Measurements from ENCODE around the gene PRDM10.

The PRDM10 gene

GRCh38 chr11:130032931-130033330 lies 30.3 kb upstream of the PRDM10 start:
- Histone ChIP-seq H3K27ac (no peak overlapping the region), H3K27me3 (ENCODE audit: insufficient read depth, low read depth, severe bottlenecking) (no peaks in the 10 kb centered on the region), H3K9me3 (ENCODE audit: severe bottlenecking) (no peaks in the 10 kb centered on the region), H3K36me3 (no peaks in the 10 kb centered on the region), H3K4me3 (ENCODE audit: low read depth, low read length) (no peak overlapping the region)
- DNase-seq = no peak
- no peak for TF ChIP-seq CTCF (IDR thresholded peaks at IDR 0.05; ENCODE audit: low read depth, low read length)

DNA sequence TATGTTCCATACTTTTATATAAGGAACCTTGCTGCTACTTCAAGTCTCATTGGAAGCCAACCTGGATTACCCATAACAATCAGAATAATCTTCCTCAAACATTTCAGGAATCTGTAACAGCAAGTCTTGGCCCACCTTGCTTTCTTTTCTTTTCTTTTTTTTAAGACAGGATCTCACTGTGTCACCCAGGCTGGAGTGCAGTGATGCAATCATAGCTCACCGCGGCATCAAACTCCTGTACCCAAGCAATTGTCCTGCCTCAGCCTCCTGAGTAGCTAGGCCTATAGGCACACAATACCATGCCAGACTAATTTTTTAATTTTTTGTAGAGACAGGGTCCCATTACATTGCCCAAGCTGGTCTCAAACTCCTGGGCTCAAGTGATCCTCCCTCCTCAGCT lies 29.3 kb upstream of the PRDM10 start:
- no peak overlapping the region for H3K4me3 ChIP-seq (ENCODE audit: low read depth, low read length)

GRCh38 chr11:130031056-130031455 lies 28.4 kb upstream of the PRDM10 start:
- TF ChIP-seq CTCF (IDR thresholded peaks at IDR 0.05; ENCODE audit: low read depth, low read length) = no peak
- H3K27me3 ChIP-seq (ENCODE audit: insufficient read depth, low read depth, severe bottlenecking) = no peaks in the 10 kb centered on the region

More for the DNA sequence above, 29.3 kb upstream of the PRDM10 start:
- no peaks in the 10 kb centered on the region for H3K36me3 ChIP-seq
- DNase-seq = no peak
- no peaks in the 10 kb centered on the region for H3K27me3 ChIP-seq (ENCODE audit: insufficient read depth, low read depth, severe bottlenecking)
- H3K9me3 ChIP-seq (ENCODE audit: severe bottlenecking) = no peaks in the 10 kb centered on the region
- no peak overlapping the region for H3K27ac ChIP-seq
- no peak for TF ChIP-seq CTCF (IDR thresholded peaks at IDR 0.05; ENCODE audit: low read depth, low read length)

GRCh38 chr11:130029137-130029536 lies 26.5 kb upstream of the PRDM10 start:
- H3K4me3 ChIP-seq (ENCODE audit: low read depth, low read length) = no peak overlapping the region
- DNase-seq = no peak
- no peak overlapping the region for H3K27ac ChIP-seq
- no peaks in the 10 kb centered on the region for H3K9me3 ChIP-seq (ENCODE audit: severe bottlenecking)
- no peak for TF ChIP-seq CTCF (IDR thresholded peaks at IDR 0.05; ENCODE audit: low read depth, low read length)
- no peaks in the 10 kb centered on the region for H3K36me3 ChIP-seq
- no peaks in the 10 kb centered on the region for H3K27me3 ChIP-seq (ENCODE audit: insufficient read depth, low read depth, severe bottlenecking)

More at GRCh38 chr11:130031056-130031455, 28.4 kb upstream of the PRDM10 start:
- no peak overlapping the region for H3K27ac ChIP-seq
- H3K4me3 ChIP-seq (ENCODE audit: low read depth, low read length) = no peak overlapping the region
- no peak for DNase-seq
- H3K9me3 ChIP-seq (ENCODE audit: severe bottlenecking) = no peaks in the 10 kb centered on the region
- no peaks in the 10 kb centered on the region for H3K36me3 ChIP-seq

DNA sequence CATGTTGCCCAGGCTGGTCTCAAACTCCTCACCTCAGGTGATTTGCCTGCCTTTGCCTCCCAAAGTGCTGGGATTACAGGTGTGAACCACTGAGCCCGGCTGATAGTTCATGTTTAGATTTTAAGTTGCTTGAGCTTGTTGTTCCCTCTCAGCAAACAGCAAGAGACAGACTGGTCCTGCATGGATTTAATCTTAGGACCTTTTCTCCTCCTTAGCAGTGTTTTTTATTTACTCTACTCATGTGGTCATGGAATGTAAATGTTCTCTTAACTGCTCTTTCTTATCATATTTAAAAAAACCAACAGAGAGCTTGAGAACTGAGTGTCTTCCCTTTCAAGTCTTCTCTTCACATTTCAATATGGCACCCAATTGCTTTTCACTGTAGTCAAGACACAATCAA lies 22.7 kb upstream of the PRDM10 start:
- Histone ChIP-seq H3K27ac (no peak overlapping the region), H3K9me3 (ENCODE audit: severe bottlenecking) (no peaks in the 10 kb centered on the region)
- DNase-seq = no peak

More for the DNA sequence above, 22.7 kb upstream of the PRDM10 start:
- Histone ChIP-seq H3K36me3 (no peaks in the 10 kb centered on the region), H3K4me3 (ENCODE audit: low read depth, low read length) (no peak overlapping the region), H3K27me3 (ENCODE audit: insufficient read depth, low read depth, severe bottlenecking) (no peaks in the 10 kb centered on the region)
- no peak for TF ChIP-seq CTCF (IDR thresholded peaks at IDR 0.05; ENCODE audit: low read depth, low read length)
